ENCODE data around the gene AIG1.

DNA sequence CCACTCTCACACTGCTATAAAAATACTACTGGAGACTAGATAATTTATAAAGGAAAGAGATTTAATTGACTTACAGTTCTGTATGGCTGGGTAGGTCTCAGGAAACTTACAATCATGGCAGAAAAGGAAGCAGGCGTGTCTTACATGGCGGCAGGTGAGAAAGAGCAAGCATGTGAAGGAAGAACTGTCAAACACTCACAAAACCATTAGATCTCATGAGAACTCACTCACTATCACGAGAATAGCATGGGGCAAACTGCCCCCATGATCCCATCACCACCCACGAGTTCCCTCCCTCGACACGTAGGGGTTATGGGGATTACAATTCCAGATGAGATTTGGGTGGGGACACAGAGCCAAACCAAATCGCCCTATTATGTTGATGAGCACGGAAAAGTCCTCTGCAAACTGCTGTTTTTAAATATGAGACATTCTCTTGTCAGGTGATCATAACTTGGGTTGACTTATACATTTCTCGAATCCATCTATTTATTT, 133.5 kb downstream of the AIG1 start:
- TF ChIP-seq, protein P1, sequence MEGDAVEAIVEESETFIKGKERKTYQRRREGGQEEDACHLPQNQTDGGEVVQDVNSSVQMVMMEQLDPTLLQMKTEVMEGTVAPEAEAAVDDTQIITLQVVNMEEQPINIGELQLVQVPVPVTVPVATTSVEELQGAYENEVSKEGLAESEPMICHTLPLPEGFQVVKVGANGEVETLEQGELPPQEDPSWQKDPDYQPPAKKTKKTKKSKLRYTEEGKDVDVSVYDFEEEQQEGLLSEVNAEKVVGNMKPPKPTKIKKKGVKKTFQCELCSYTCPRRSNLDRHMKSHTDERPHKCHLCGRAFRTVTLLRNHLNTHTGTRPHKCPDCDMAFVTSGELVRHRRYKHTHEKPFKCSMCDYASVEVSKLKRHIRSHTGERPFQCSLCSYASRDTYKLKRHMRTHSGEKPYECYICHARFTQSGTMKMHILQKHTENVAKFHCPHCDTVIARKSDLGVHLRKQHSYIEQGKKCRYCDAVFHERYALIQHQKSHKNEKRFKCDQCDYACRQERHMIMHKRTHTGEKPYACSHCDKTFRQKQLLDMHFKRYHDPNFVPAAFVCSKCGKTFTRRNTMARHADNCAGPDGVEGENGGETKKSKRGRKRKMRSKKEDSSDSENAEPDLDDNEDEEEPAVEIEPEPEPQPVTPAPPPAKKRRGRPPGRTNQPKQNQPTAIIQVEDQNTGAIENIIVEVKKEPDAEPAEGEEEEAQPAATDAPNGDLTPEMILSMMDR (conservative IDR thresholded peaks at IDR 0.05 in 1 of 2, IDR thresholded peaks at IDR 0.05 in 1 of 2; ENCODE audit: low read depth in 1 of 2, low read length in 2 of 2) = no peak
- no peak for TF ChIP-seq EZH2 (IDR thresholded peaks at IDR 0.05; ENCODE audit: low read length, missing control alignments)
